NCI-H446 (cell line): ENCODE results near the gene MTUS2.
"Not testable (repeated sequence)": the region's sequence is repeated elsewhere in the genome, so short reads cannot be mapped to it uniquely, and the experiment has no call there.

Experiments
- DNase-seq, 2 experiments: peaks; one replicate each; lab custom pipeline; 2025; lab: John Stamatoyannopoulos, UW

Gene MTUS2

DNA sequence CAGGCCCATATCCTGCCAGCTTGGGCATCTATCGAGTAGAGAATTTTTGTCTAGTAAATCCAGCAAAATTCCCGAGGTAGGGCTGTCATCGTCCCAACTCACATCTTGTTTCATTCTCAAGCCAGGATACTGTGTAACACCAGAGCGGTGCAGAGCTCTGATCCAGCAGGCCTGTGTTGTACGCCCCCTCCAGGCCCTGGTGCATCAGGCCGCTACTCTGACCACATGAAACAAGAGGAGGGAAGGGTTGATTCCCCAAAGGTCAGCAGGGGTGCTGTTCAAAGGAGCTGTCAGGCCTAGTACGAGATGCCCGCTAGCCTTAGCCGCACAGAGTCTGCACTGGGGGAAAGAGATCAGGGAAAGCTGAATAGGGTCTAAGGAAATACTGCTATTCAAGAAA lies 499.3 kb downstream of the MTUS2 start:
- no peak for DNase-seq

DNA sequence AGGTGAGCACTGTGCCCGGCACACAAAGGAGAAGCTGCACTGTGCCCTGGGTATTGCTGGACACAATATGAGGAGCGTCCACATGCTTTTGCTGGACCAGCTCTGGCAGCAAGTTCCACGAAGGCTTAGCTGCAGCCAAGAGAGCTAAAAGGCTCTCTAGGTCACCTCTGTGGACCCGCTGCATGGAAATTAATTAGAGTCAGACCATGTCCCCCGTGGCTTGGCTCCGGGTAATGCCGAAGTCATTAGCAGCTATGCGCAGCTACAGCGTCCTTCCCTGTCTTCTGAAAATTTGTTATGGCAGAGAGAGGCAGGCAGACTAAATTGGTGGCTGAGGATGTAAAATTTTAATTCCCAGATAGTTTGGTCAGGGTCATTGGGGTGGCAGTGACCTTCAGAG lies 503.8 kb downstream of the MTUS2 start:
- DNase-seq, result no peak

DNA sequence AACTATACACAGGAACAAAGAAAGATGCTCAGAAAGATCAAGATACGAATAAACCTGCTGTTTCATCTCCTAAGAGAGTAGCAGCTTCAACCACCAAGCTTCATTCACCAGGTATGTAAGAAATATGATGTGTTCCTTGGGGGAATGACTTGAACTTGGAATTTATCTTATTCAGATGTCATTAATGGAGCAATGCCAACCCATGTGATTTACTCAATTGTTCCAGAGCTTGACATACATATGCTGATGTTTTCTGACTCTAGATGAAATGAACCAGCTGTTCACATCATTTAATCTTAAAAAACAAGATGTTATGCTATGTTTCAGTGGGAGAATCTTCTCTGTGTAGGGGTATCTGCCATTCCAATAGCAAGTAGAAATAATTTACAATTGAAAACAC lies 504.5 kb downstream of the MTUS2 start:
- no peak for DNase-seq

DNA sequence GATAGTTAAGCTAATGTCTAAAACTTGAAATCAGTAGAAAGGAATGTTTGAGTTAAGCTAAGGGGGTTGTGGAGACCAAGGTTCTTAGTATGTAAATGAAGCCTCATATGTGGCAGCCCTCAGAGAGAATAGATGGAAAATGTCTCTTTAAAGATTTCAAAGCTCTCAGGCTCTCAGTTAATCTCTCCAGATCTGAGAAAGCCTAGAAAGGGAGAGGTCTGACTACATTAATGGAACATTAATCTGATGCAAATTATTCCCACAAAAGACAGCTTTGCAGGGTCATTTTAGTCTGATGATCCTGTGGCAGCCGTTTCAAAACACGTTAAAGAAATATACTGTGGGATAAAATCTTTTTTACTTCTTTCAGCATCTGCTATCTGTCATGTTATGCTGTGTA lies 508.4 kb downstream of the MTUS2 start:
- DNase-seq, result no peak

DNA sequence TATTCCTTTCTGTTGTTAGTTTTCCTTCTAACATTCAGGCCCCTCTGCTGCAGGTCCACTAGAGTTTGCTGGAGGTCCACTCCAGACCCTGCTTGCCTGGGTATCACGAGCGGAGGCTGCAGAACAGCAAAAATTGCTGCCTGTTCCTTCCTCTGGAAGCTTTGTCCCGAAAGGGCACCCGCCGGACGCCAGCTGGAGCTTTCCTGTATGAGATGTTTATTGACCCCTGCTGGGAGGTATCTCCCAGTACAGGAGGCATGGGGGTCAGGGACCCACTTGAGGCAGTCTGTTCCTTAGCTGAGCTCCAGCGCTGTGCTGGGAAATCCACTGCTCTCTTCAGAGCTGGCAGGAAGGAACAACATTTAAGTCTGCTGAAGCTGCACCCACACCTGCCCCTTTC lies 516.2 kb downstream of the MTUS2 start:
- DNase-seq, result no peak

DNA sequence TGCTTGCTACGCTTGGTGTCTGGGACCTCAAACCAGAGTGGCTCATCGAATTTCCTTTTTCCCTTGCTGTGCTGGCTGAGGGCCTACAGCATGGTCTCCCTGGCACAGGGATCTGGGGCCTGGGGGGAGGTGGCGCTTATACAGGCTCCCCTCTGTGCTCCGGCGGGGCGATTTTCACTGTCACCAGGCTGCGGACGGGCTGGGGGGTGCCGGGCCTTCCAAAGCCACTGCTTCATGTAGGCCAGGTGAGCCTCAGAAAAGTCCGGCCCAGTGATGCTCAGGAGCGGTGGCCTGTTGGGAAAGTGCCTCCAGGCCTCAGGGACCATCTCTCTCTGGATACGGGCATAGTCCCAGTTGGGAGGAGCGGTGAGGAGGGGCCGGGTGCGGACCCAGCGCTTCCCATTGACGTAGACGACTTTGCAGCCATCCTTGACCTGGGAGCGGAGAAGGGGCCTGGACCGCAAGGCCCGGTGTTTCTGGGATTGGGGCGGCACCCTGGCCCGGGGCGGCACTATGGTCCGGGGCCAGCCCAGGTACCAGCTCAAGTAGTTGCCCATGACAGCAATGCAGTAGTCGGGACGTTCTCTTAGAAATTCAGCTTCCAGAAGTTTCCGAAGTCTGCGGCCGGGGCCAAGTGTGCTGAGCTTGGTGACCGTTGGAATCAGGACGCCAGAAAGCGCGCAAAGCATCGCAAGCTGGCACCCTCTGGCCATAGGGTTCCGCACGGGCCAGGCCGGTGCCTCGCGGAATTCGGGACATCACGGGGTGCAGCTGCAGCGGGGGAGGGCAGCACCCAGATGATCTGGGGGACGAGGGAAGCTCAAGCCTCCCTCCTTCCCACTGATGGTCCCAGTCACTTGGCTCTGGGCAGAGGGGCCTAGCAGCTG lies 519.5 kb downstream of the MTUS2 start:
- no peak for DNase-seq

DNA sequence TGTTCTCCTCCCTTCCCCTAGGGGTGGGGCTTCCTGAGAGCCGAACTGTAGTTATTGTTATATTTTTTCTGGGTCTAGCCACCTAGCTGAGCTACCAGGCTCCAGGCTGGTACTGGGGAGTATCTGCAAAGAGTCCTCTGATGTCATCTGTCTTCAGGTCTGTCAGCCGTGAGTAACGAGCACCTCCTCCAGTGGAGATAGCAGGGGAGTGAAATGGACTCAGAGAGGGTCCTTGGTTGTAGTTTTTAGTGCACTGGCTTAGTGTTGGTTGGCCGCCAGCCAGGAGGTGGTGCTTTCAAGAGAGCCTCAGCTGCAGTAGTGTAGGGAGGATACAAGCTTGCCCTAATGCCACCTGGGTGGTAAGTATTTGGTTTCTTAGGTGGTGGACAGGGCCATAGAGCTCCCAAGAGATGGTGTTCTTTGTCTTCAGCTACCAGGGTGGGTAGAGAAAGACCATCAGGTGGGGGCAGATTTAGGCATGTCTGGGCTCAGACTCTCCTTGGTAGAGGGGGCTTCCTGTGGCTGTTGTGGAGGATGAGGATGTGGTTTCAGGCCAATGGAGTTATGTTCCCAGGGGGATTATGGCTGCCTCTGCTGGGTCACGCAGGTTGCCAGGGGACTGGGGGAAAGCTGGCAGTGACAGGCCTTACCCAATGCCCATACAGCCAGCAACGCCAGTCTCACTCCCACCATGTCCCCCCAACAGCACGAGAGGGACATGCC lies 525.9 kb downstream of the MTUS2 start:
- not testable (repeated sequence) for DNase-seq

DNA sequence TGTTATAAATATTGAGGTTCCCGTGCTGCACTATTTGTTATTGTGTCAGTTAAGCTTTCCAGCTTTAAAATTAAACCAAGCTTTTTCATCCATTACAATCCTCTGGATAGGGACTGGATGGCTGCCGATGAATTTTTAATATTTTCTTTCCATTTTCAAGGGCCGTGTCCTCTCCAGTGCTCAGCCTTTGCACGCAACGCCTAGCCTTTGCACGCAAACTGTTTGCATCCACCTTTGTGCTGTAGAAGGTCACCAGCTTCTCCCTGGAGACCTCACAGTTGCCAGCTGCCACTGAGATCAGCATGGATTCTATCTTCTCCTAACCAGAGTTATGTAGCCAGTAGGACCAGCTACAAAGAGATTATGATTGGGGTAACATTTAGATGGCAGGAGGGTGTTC lies 534.9 kb downstream of the MTUS2 start:
- DNase-seq, result no peak

DNA sequence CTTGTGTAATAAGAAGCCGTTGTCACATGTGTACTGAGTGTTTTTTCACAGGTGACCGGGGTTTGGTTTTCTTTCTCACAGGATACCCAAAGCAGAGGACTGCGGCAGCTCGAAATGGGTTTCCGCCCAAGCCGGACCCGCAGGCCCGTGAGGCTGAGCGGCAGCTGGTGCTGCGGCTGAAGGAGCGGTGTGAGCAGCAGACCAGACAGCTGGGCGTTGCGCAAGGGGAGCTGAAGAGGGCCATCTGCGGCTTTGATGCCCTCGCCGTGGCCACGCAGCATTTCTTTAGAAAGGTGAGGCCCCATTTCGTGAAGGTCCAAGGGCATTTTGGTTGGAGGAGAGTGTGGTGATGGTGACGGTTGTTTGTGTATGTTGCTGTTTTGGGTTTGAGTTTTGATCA lies 539.0 kb downstream of the MTUS2 start:
- no peak for DNase-seq

DNA sequence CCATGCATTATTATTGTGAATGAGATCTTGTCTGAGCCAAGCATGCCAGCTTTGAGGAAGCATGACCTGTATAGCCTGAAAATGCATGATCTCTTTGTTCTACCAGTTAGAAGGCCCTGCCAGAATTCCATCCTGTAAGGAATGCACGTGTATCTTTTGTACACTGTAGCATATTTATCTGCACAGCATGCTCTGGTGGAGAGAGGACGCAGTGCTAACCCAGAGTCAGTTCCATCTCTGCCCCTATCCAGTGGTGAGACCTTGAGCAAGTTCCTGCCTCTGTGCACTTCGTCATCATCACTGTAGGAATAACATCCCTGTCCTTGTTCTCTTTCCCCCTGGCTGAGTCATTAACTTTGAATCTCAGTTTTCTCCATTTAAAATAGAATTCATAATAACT lies 541.6 kb downstream of the MTUS2 start:
- DNase-seq, result no peak

DNA sequence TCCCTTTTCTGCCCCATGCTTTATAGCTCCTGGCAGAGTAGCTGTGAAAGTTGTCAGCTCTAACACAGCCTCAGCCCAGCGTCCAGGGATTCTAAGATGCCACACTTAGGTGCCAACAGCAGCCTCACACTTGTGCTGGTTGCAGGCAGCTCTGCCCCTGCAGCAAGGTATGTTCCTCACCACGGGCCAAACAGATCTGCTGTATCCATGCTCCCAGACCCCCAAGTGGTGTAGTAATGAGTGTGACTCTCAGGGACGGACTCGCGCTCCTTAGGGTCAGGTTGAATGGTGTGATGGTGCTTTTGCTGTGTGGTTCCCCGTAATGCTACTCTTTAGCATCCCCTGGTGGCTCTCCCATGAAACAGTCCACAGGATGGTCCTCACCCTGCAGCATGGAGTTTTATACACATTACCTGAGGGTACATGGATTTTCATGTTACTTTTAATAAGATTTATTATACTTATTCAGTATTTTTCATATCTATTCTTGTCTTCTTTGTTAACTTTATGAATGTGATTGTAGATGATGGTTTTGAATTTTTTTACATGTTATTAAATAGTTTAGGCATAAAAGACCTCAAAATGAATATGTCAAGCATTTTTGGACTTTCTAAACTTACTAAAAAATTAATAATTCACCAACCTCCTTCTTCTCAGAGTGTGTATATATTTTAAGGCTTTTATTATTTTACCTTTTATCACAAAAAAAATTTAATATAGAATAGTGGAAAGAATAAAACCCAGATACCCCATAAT lies 542.9 kb downstream of the MTUS2 start:
- DNase-seq, result peak in 1 of 2 experiments; percentile 1

DNA sequence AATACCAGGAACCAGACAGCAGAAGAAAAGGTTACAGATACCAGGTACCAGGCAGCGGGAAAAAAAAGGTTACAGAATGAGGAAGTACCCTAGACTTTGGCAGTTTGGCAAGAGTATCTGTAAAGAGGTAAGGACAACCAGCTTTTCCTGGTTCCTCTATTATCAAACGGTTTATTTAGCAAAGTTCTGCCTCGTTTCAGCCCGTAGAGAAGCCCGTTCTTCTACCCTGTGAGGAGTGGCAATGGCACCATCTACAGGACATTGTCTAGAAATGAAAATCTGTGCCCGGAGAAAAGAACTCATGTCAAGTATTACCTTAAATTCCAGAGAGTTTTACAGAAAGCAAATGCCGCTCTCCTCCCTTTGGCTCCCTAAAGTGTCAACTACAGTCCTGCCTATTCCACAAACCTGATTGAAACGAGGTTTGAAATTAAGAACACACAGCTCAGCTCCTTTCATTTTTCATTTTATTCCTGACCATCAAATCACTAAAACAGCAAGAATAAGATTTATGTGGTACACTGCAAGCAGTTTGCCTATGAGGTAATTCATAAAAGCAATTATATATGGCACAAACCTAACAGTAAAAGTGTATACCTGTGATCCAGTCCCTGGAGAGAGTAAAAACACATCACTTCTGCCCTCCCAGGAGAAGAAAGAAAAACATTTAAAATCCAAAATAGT lies 549.1 kb downstream of the MTUS2 start:
- DNase-seq, result peak in 1 of 2 experiments; percentile 2

DNA sequence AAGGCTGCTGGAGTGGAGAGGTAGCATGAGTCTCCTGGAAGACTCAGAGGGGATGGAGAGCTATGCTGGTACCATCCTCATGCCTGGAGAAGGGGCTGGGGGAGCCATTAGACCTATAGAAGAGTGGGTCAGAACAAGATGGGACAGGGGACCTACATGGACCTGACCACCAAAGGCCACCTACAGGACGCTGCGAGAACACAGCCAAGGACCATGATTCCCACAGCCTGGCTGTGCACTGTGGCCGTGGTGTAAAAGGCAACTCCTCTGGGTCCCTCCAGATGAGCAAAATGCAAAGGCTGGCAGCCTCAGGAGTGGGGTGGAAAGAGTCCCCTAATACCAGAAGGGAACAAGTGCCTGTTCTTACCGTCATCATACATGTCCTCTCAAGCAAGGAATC lies 559.1 kb downstream of the MTUS2 start:
- no peak for DNase-seq

DNA sequence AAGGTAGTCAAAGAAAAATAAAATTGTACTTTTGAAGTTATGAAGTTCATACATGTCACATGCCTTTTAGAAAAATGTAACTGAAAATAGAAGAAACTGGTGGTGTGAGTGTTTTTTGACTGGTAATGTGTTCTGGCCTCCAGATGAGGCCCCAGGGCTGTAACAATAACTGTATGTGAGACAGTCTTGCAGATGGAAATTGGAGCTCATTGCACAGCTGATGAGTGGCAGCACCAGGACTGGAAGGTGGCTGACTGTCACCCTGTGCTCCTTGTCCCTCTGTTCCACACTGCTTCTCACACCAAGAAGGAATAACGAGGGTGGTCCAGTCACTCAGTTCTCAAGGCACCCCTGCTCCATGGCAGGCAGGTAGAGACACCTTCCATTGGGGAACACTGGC lies 559.7 kb downstream of the MTUS2 start:
- no peak for DNase-seq

DNA sequence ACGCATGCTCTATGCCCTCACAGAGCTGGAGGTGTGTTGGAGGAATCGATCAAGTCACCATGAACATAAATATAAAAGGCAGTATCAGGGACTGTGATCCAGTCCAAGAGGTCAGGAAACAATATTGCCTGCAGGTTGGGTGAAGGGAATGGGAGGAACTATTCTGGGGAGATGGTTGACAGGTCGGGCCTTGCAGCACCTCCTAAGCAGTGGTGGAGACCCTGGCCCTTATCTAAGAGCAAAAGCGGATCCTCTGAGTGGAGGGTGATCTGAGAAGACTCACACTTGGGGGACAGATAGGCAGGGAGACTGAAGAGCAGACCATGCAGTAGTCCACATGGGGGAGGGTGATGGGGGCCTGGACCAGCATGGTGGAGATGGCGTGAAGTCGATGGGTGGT lies 561.9 kb downstream of the MTUS2 start:
- no peak for DNase-seq

DNA sequence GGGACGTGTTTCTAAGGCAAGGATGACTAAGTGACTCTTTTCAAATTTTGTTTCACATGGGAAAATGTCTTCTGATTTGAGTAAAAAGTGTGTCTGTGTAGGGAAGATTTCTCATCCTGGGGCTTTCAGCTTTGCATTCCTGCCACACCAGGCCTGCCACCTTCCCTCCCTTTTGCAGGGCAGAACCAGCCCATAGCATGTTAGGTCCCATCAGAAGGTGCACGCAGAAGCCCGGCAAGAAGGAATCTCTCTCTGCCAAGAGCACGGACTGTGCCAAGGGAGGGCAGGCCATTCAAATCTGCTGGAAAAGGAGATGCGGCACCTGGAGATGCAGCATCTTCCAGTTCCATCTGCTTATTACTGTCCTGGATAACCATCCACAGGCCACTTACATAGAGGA lies 563.3 kb downstream of the MTUS2 start:
- no peak for DNase-seq

DNA sequence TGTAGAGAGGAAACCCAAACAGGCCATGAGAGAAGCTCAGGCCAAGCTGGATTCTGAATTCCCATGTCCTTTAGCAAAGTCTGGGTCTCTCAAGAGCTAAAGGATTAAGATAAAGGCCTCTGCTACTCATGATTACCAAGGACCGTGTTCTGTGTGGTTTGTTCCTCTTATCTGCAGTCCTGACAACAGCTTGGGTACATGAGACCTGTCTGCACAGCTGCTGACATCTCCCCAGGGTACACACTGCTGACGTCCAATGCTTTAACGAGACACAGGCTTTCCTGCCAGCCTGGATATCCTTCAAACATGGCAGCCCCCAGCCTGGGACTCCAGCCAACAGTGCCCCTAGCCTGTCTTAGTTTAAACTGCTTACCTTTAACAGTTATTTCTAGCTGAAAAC lies 564.3 kb downstream of the MTUS2 start:
- DNase-seq, result no peak

DNA sequence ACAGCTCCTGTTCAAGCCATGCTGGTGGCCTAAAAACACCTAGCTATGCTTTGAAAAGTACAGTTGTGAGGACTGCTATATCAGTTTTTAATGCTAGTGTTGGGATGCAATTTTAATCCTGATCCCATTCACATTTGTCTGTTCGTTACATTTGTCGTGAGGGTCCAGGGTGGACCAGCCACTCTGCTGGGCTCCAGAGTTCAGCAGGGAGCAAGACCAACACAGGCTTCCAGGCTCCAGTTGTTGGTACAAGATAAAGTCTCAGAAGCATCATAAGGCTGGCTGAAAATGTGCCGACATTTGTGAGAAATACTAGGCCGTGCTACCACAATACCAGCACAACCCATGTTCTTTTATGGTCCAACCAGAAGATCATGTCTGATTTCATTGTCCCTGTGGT lies 564.7 kb downstream of the MTUS2 start:
- no peak for DNase-seq

DNA sequence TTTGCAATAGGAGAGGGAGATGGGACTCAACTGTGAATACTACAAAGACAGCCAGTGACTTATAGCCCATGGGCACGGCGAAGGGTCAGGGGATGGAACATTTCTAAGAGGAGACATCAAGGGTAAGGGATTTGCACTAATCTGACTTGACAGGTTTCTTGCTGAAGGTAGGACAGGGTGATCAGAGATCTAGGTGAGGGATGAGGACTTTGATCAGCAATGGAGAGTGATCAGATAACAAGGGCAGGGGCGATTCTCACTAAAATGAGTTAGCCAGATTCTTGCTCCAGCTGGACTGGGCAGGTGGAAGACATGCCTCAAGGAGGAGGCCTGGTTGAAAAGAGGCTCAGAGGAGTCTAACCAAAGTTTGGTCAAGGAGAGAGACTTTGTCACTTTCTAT lies 566.1 kb downstream of the MTUS2 start:
- no peak for DNase-seq

DNA sequence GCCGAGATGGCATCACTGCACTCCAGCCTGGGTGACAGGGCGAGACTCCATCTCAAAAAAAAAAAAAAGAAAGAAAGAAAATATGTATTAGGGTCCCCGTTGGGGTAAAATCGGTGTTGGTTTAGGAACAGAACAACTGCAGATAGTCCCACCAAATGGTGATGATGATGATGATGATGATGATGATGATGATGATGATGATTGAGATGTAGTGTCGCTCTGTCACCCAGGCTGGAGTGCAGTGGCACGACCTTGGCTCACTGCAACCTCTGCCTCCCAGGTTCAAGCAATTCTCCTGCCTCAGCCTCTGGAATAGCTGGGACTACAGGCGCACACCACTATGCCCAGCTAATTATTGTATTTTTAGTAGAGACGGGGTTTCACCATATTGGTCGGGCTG lies 570.5 kb downstream of the MTUS2 start:
- DNase-seq, result not testable (repeated sequence)

DNA sequence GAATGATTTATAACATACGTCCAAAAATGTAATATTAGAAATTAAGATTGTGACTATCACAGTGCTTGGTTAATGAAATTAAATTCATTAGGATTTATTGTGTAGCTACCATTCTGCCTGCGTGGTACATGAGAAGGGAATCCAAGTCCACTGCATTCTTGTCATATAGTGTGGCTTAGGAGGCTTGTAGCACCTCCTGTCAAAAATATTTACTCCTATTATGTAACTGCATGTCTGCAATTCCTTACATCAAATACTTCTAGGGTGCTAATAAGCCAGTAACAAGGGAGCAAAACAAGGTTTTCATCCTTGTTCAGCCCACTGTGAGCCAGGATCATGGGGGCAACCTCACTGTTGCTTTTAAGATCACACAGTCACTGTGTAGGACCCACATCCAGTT lies 576.3 kb downstream of the MTUS2 start:
- DNase-seq, result no peak

DNA sequence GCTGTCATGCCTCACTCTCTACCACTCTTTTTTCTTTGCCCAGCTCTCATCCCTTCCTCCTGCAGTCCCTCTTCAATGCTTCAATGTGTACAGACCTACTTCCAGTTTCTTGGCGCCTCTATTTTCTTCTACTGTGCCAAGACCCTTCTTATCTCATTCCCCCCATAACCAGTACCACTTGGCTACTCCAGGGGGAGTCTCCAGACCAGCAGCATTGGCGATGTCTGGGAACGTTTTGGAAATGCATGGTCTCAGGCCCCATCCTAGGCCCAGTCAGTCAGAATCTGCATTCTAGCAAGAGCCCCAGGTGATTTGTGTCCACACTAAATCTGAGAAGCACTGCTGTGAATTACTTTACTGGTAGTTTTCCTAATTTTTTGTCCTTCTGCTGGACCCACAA lies 577.1 kb downstream of the MTUS2 start:
- no peak for DNase-seq
